Measurements from ENCODE around the gene ERP27.

ERP27 gene

GRCh38 chr12:14938301-14938700 lies at the start of gene ERP27:
TSS of gene ERP27 (minus strand) at chr12:14938537. CDS start at chr12:14938508, 29 bp downstream.
- no peak within 1 kb of the TSS for H3K4me3 ChIP-seq (ENCODE audit: low read depth, low read length)

GRCh38 chr12:14988035-14988434 lies 49.7 kb upstream of the ERP27 start:
- Histone ChIP-seq H3K36me3 (ENCODE audit: control insufficient read depth, insufficient read depth, low read length) (no peaks in the 10 kb centered on the region), H3K27ac (no peak overlapping the region), H3K4me2 (ENCODE audit: low read length) (no peak overlapping the region), H3K4me1 (no peaks in the 10 kb centered on the region), H3K9ac (no peak overlapping the region), H3K4me3 (ENCODE audit: low read depth, low read length) (no peak overlapping the region), H3K79me2 (no peaks in the 10 kb centered on the region), H2AFZ (no peak overlapping the region), H3K9me3 (ENCODE audit: control insufficient read depth, low read length) (no peaks in the 10 kb centered on the region), H3K27me3 (ENCODE audit: control insufficient read depth, insufficient read depth, low read length) (no peaks in the 10 kb centered on the region)
- no peak for TF ChIP-seq CTCF (IDR thresholded peaks at IDR 0.05)

More at GRCh38 chr12:14938301-14938700, at the start of gene ERP27:
- Histone ChIP-seq H3K27me3 (ENCODE audit: control insufficient read depth, insufficient read depth, low read length) (no peaks in the 10 kb centered on the region), H2AFZ (no peak within 1 kb of the TSS), H3K4me1 (no peaks in the 10 kb centered on the region), H3K36me3 (ENCODE audit: control insufficient read depth, insufficient read depth, low read length) (no peaks in the 10 kb centered on the region), H3K27ac (no peak within 1 kb of the TSS), H3K79me2 (no peaks in the 10 kb centered on the region), H3K9ac (no peak within 1 kb of the TSS), H3K4me2 (ENCODE audit: low read length) (no peak within 1 kb of the TSS), H3K9me3 (ENCODE audit: control insufficient read depth, low read length) (no peaks in the 10 kb centered on the region)
- TF ChIP-seq CTCF (IDR thresholded peaks at IDR 0.05), result no peak

- H3K27ac ChIP-seq, result no peak overlapping the region
- H3K79me2 ChIP-seq, result no peaks in the 10 kb centered on the region
- H3K9me3 ChIP-seq (ENCODE audit: control insufficient read depth, low read length), result no peaks in the 10 kb centered on the region
- H3K4me1 ChIP-seq, result no peaks in the 10 kb centered on the region
- TF ChIP-seq CTCF (IDR thresholded peaks at IDR 0.05), result no peak
- no peak overlapping the region for H3K4me2 ChIP-seq (ENCODE audit: low read length)
- no peak overlapping the region for H3K9ac ChIP-seq
- no peak overlapping the region for H3K4me3 ChIP-seq (ENCODE audit: low read depth, low read length)
- no peaks in the 10 kb centered on the region for H3K27me3 ChIP-seq (ENCODE audit: control insufficient read depth, insufficient read depth, low read length)
- no peak overlapping the region for H2AFZ ChIP-seq
- no peaks in the 10 kb centered on the region for H3K36me3 ChIP-seq (ENCODE audit: control insufficient read depth, insufficient read depth, low read length)
Observed at GRCh38 chr12:14986449-14986848, 48.1 kb upstream of the ERP27 start.

- no peak for TF ChIP-seq CTCF (IDR thresholded peaks at IDR 0.05)
- H3K27ac ChIP-seq, result no peak overlapping the region
- no peaks in the 10 kb centered on the region for H3K4me1 ChIP-seq
- H3K79me2 ChIP-seq, result no peaks in the 10 kb centered on the region
- H3K9me3 ChIP-seq (ENCODE audit: control insufficient read depth, low read length), result no peaks in the 10 kb centered on the region
- no peak overlapping the region for H3K4me2 ChIP-seq (ENCODE audit: low read length)
- H2AFZ ChIP-seq, result no peak overlapping the region
- H3K27me3 ChIP-seq (ENCODE audit: control insufficient read depth, insufficient read depth, low read length), result no peaks in the 10 kb centered on the region
- no peak overlapping the region for H3K4me3 ChIP-seq (ENCODE audit: low read depth, low read length)
- no peaks in the 10 kb centered on the region for H3K36me3 ChIP-seq (ENCODE audit: control insufficient read depth, insufficient read depth, low read length)
- H3K9ac ChIP-seq, result no peak overlapping the region
Observed at GRCh38 chr12:14984766-14985285, 46.5 kb upstream of the ERP27 start.

- H3K9me3 ChIP-seq (ENCODE audit: control insufficient read depth, low read length), result no peaks in the 10 kb centered on the region
- no peaks in the 10 kb centered on the region for H3K4me1 ChIP-seq
- no peak overlapping the region for H3K4me2 ChIP-seq (ENCODE audit: low read length)
- no peaks in the 10 kb centered on the region for H3K36me3 ChIP-seq (ENCODE audit: control insufficient read depth, insufficient read depth, low read length)
- no peak overlapping the region for H3K27ac ChIP-seq
- H3K27me3 ChIP-seq (ENCODE audit: control insufficient read depth, insufficient read depth, low read length), result no peaks in the 10 kb centered on the region
- no peak for TF ChIP-seq CTCF (IDR thresholded peaks at IDR 0.05)
- H3K9ac ChIP-seq, result no peak overlapping the region
- H3K4me3 ChIP-seq (ENCODE audit: low read depth, low read length), result no peak overlapping the region
- H2AFZ ChIP-seq, result no peak overlapping the region
- no peaks in the 10 kb centered on the region for H3K79me2 ChIP-seq
Observed at GRCh38 chr12:14984036-14984435, 45.7 kb upstream of the ERP27 start.

Measured in parathyroid adenoma (tissue), 2 donors.